DND-41 (cell line): ENCODE data around the gene PYGO2.

Experiments used
- EZH2 ChIP-seq: IDR thresholded peaks from 3 replicates; pipeline ENCODE4 v1.6.1; 2012; ENCODE audit warnings: borderline replicate concordance, low read depth, mild to moderate bottlenecking, moderate library complexity, low read length, inconsistent platforms; ENCODE audit not compliant: severe bottlenecking
- TF ChIP-seq, protein P1 (sequence below): IDR thresholded peaks from 2 replicates; pipeline ENCODE4 v1.5.1; 2012; ENCODE audit warnings: borderline replicate concordance, low read length, moderate library complexity, mild to moderate bottlenecking; ENCODE audit not compliant: poor library complexity, severe bottlenecking; ENCODE audit errors: extremely low read depth

DNA sequence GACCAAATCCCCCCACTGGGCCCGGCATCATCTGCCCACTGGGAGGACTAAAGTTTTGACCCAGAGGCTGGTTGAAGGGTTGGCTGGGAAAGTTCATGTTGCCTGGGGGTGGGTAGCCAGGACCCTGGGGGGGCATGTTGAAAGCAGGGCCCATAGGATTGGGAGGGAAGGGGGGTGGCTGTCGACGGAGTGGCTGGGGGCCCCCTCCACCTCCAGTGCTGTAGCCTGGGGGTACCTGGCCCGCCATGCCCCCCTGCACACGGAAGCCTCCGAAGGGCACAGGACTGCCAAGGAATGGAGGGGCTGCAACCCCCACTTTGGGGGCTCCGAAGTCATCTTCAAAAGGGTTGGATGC is 2.2 kb downstream of the PYGO2 start:
- TF ChIP-seq, protein P1, sequence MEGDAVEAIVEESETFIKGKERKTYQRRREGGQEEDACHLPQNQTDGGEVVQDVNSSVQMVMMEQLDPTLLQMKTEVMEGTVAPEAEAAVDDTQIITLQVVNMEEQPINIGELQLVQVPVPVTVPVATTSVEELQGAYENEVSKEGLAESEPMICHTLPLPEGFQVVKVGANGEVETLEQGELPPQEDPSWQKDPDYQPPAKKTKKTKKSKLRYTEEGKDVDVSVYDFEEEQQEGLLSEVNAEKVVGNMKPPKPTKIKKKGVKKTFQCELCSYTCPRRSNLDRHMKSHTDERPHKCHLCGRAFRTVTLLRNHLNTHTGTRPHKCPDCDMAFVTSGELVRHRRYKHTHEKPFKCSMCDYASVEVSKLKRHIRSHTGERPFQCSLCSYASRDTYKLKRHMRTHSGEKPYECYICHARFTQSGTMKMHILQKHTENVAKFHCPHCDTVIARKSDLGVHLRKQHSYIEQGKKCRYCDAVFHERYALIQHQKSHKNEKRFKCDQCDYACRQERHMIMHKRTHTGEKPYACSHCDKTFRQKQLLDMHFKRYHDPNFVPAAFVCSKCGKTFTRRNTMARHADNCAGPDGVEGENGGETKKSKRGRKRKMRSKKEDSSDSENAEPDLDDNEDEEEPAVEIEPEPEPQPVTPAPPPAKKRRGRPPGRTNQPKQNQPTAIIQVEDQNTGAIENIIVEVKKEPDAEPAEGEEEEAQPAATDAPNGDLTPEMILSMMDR: no peak
- no peak for TF ChIP-seq EZH2
